Panc1 (cell line): ENCODE data around the gene ALG6. TPM values are rescaled to one million over a fixed set of nuclear protein-coding genes. Genes with fewer than 3 reads are reported as not detected.

Experiments used
- ATAC-seq: fragments of 200-7000 bp; cut with Tn5 transposase; 2 replicates; pipeline ENCODE4 v1.9.1; 2020; ENCODE audit warnings: mild to moderate bottlenecking, moderate library complexity
- BruUV-seq: library from RNA; stranded (reverse); fragments of 400-500 nt; replicated peaks from 2 replicates; lab custom pipeline; 2021; lab: Mats Ljungman, UMichigan
- CTCF ChIA-PET: fragments of 300-600 bp; sonication (Branson Sonifier 250); formaldehyde crosslinking; loops from one replicate; lab custom pipeline; 2022; ENCODE audit warnings: antibody characterized with exemption; lab: Charles Lee
- POLR2A ChIA-PET: fragments of 300-600 bp; sonication (Branson Sonifier 250); formaldehyde crosslinking; loops from one replicate; lab custom pipeline; 2022; ENCODE audit warnings: antibody characterized with exemption; lab: Charles Lee
- DNase-seq: peaks from one replicate; pipeline ENCODE4 v3.0.0-alpha.2; 2010; ENCODE audit warnings: low read depth, low spot score
- H3K27ac ChIP-seq: 2 replicates; pipeline ENCODE4 v1.5.1; 2011; ENCODE audit warnings: mild to moderate bottlenecking, low read length, inconsistent platforms
- H3K27me3 ChIP-seq: fragments of 200-500 bp; sonication (Bioruptor generic); 2 replicates; pipeline ENCODE4 v1.6.0; 2014; ENCODE audit warnings: low read length, inconsistent platforms; ENCODE audit not compliant: control insufficient read depth, insufficient read depth
- H3K36me3 ChIP-seq: fragments of 200-500 bp; sonication (Bioruptor generic); 2 replicates; pipeline ENCODE4 v1.5.1; 2014; ENCODE audit warnings: inconsistent platforms, mild to moderate bottlenecking, low read length, moderate library complexity; ENCODE audit not compliant: control insufficient read depth, insufficient read depth
- H3K4me1 ChIP-seq: 2 replicates; pipeline ENCODE4 v1.5.1; 2011; ENCODE audit warnings: inconsistent platforms, mild to moderate bottlenecking, low read length, moderate library complexity; ENCODE audit not compliant: control insufficient read depth, insufficient read depth
- H3K4me3 ChIP-seq, 2 experiments: 2 replicates each; pipeline ENCODE4 v1.5.1; 2011 to 2012; ENCODE audit warnings: low read depth in 2 of 2, low read length in 2 of 2, mild to moderate bottlenecking in 2 of 2, inconsistent platforms in 1 of 2, moderate library complexity in 1 of 2
- H3K9me3 ChIP-seq: fragments of 200-500 bp; sonication (Bioruptor generic); 2 replicates; pipeline ENCODE4 v1.5.1; 2014; ENCODE audit warnings: low read depth, mild to moderate bottlenecking, inconsistent platforms, low read length, moderate library complexity; ENCODE audit not compliant: control insufficient read depth, insufficient read depth
- CTCF ChIP-seq: fragments of 450-650 bp; IDR thresholded peaks from 2 replicates; pipeline ENCODE4 v1.5.1; 2017; ENCODE audit warnings: mild to moderate bottlenecking
- POLR2AphosphoS5 ChIP-seq: IDR thresholded peaks from 2 replicates; pipeline ENCODE4 v1.6.1; 2012; ENCODE audit warnings: mild to moderate bottlenecking, low read depth, low read length, moderate library complexity
- REST ChIP-seq, 2 experiments: IDR thresholded peaks; 2 replicates each; pipeline ENCODE4 v1.6.1; 2011 to 2012; ENCODE audit warnings: low read depth in 2 of 2, control low read depth in 1 of 2, low read length in 1 of 2, mild to moderate bottlenecking in 1 of 2, moderate library complexity in 1 of 2; ENCODE audit not compliant: insufficient read depth in 1 of 2
- SIN3A ChIP-seq: IDR thresholded peaks from 2 replicates; pipeline ENCODE4 v1.6.1; 2012; ENCODE audit warnings: low read depth, mild to moderate bottlenecking, low read length, moderate library complexity, borderline replicate concordance; ENCODE audit not compliant: insufficient read depth
- TCF7L2 ChIP-seq: IDR thresholded peaks from 2 replicates; pipeline ENCODE4 v1.6.1; 2011; ENCODE audit warnings: mild to moderate bottlenecking, low read depth, low read length, inconsistent platforms
- in situ Hi-C: cut with HindIII; loops from 2 replicates; pipeline ENCODE4 v1.10.0; 2016; ENCODE audit warnings: low sequenced_read_pairs, low pct_unique_long_range_greater_than_20kb
- intact Hi-C: fragments of 100-400 bp; cut with micrococcal nuclease; formaldehyde crosslinking; loops from one replicate; pipeline ENCODE4 v1.10.0; 2022; ENCODE audit not compliant: unreplicated experiment
- total RNA-seq: library from RNA; stranded (reverse); gene quantifications from one replicate; pipeline ENCODE4 v1.2.1, GENCODE V29; 2021; ENCODE audit not compliant: unreplicated experiment

The ALG6 gene
- total RNA-seq, 1 experiment from 2014 or later = 22.6 TPM

GRCh38 chr1:63405021-63405420, 37.6 kb downstream of the ALG6 start:
- in situ Hi-C loops (no loop called here), intact Hi-C loops (no loop called here)
- Histone ChIP-seq H3K4me1 (no peaks in the 10 kb centered on the region), H3K4me3 (no peak overlapping the region), H3K9me3 (no peaks in the 10 kb centered on the region), H3K27ac (no peak overlapping the region), H3K36me3 (0 out of 2 replicates have a peak, but pooled peaks cover 6% of the 10 kb centered on the region), H3K27me3 (no peaks in the 10 kb centered on the region)
- CTCF ChIA-PET = interaction anchor here (1.1 kb wide), 1 partner anchor 11 kb away, joined by 5 read pairs; no protein-coding TSS in a partner anchor
- DNase-seq (no peak), ATAC-seq (no peak)
- POLR2A ChIA-PET = interaction anchor here (0.9 kb wide), 1 partner anchor 13 kb away, joined by 3 read pairs; no protein-coding TSS in a partner anchor
- no peak for TF ChIP-seq POLR2AphosphoS5
- TF ChIP-seq TCF7L2 = no peak
- no peak for TF ChIP-seq SIN3A
- no peak for TF ChIP-seq REST (IDR thresholded peaks at IDR 0.05; ENCODE audit: insufficient read depth in 1 of 2, low read depth in 2 of 2, low read length in 1 of 2)
- no peak for TF ChIP-seq CTCF
- BruUV-seq = no TSS peak

GRCh38 chr1:63405987-63406386, 38.6 kb downstream of the ALG6 start:
- Histone ChIP-seq H3K4me3 (no peak overlapping the region), H3K9me3 (no peaks in the 10 kb centered on the region), H3K4me1 (no peaks in the 10 kb centered on the region), H3K27ac (no peak overlapping the region), H3K27me3 (no peaks in the 10 kb centered on the region), H3K36me3 (0 out of 2 replicates have a peak, but pooled peaks cover 6% of the 10 kb centered on the region)
- POLR2A ChIA-PET = no interaction called here
- no peak for DNase-seq
- CTCF ChIA-PET = interaction anchor here (0.6 kb wide), 1 partner anchor 28 kb away, joined by 3 read pairs; no protein-coding TSS in a partner anchor
- in situ Hi-C loops = no loop called here
- no peak for ATAC-seq
- BruUV-seq = no TSS peak
- intact Hi-C loops = no loop called here
- TF ChIP-seq SIN3A = no peak
- TF ChIP-seq TCF7L2 = no peak
- TF ChIP-seq REST (IDR thresholded peaks at IDR 0.05; ENCODE audit: insufficient read depth in 1 of 2, low read depth in 2 of 2, low read length in 1 of 2) = no peak
- TF ChIP-seq POLR2AphosphoS5 = no peak
- TF ChIP-seq CTCF = no peak
